Mesendoderm (in vitro differentiated cells): Measurements from ENCODE around the gene RTL10.
"Not testable (repeated sequence)": the region's sequence is repeated elsewhere in the genome, so short reads cannot be mapped to it uniquely, and the experiment has no call there.

Experiments
- DNase-seq: peaks from one replicate; pipeline ENCODE4 v3.0.0; 2013
- H2AK5ac ChIP-seq: 2 replicates; pipeline ENCODE4 v1.6.1; 2013; ENCODE audit warnings: low read length, inconsistent platforms
- H2BK120ac ChIP-seq: 2 replicates; pipeline ENCODE4 v1.6.1; 2013; ENCODE audit warnings: low read depth, mild to moderate bottlenecking, low read length, moderate library complexity, mixed read lengths
- H2BK15ac ChIP-seq: replicated peaks from 2 replicates; pipeline ENCODE4 v1.6.1; 2013; ENCODE audit warnings: low read depth, mild to moderate bottlenecking, moderate library complexity
- H2BK5ac ChIP-seq: 2 replicates; pipeline ENCODE4 v1.6.1; 2013; ENCODE audit warnings: low read length, inconsistent platforms
- H3K18ac ChIP-seq: 2 replicates; pipeline ENCODE4 v1.6.1; 2013; ENCODE audit warnings: mild to moderate bottlenecking, low read length, mixed read lengths
- H3K23ac ChIP-seq: one replicate; pipeline ENCODE4 v1.6.1; 2013; ENCODE audit warnings: low read length
- H3K27ac ChIP-seq: 2 replicates; pipeline ENCODE4 v1.5.1; 2013; ENCODE audit warnings: low read depth, mild to moderate bottlenecking, inconsistent platforms, low read length, moderate library complexity
- H3K27me3 ChIP-seq: 2 replicates; pipeline ENCODE4 v1.6.1; 2013; ENCODE audit warnings: low read length, control low read depth, mild to moderate bottlenecking, inconsistent platforms; ENCODE audit not compliant: insufficient read depth, poor library complexity
- H3K36me3 ChIP-seq: 2 replicates; pipeline ENCODE4 v1.6.1; 2013; ENCODE audit warnings: low read length, inconsistent platforms; ENCODE audit not compliant: control insufficient read depth, insufficient read depth
- H3K4ac ChIP-seq: one replicate; pipeline ENCODE4 v1.6.1; 2013; ENCODE audit warnings: low read depth, mild to moderate bottlenecking, low read length, moderate library complexity
- H3K4me1 ChIP-seq: 2 replicates; pipeline ENCODE4 v1.6.1; 2013; ENCODE audit warnings: low read depth, low read length, inconsistent platforms; ENCODE audit not compliant: control insufficient read depth
- H3K4me2 ChIP-seq: 2 replicates; pipeline ENCODE4 v1.6.1; 2013; ENCODE audit warnings: low read length
- H3K4me3 ChIP-seq: 2 replicates; pipeline ENCODE4 v1.5.1; 2013; ENCODE audit warnings: mild to moderate bottlenecking, low read length
- H3K56ac ChIP-seq: one replicate; pipeline ENCODE4 v1.6.1; 2013; ENCODE audit warnings: low read length
- H3K79me1 ChIP-seq: 2 replicates; pipeline ENCODE4 v1.6.1; 2013; ENCODE audit warnings: low read length, inconsistent platforms
- H3K79me2 ChIP-seq: 2 replicates; pipeline ENCODE4 v1.6.1; 2013; ENCODE audit warnings: mild to moderate bottlenecking, low read length; ENCODE audit not compliant: control insufficient read depth, insufficient read depth
- H3K9ac ChIP-seq: 2 replicates; pipeline ENCODE4 v1.6.1; 2013; ENCODE audit warnings: low read length, inconsistent platforms
- H4K5ac ChIP-seq: one replicate; pipeline ENCODE4 v1.6.1; 2013; ENCODE audit warnings: low read length
- H4K8ac ChIP-seq: one replicate; pipeline ENCODE4 v1.6.1; 2013; ENCODE audit warnings: low read depth, mild to moderate bottlenecking, control low read depth, low read length, moderate library complexity
- WGBS: extraction: QIAGEN DNeasy Blood & Tissue Kit; methylation state at CpG from one replicate; pipeline ENCODE4 v1.1.7; 2013; ENCODE audit warnings: low lambda C conversion rate, missing lambda C conversion rate; ENCODE audit not compliant: insufficient coverage; ENCODE audit errors: extremely low coverage; 5-methylcytosine and 5-hydroxymethylcytosine counted together

RTL10 gene

GRCh38 chr22:19840059-19840458 is 14.6 kb downstream of the RTL10 start:
- H3K4me1 ChIP-seq: no peaks in the 10 kb centered on the region
- WGBS: no CpG with 5 or more reads among the region's 4 CpGs
- H4K5ac ChIP-seq: no peak overlapping the region
- no peak overlapping the region for H2AK5ac ChIP-seq
- H3K27me3 ChIP-seq: no peaks in the 10 kb centered on the region
- no peak overlapping the region for H3K23ac ChIP-seq
- H3K56ac ChIP-seq: no peak overlapping the region
- no peak overlapping the region for H3K4ac ChIP-seq
- no peak overlapping the region for H2BK120ac ChIP-seq
- H2BK5ac ChIP-seq: no peak overlapping the region
- H3K79me2 ChIP-seq: no peaks in the 10 kb centered on the region
- H3K4me2 ChIP-seq: no peak overlapping the region
- H3K36me3 ChIP-seq: no peaks in the 10 kb centered on the region
- H3K18ac ChIP-seq: no peak overlapping the region
- no peak for DNase-seq
- H3K9ac ChIP-seq: no peak overlapping the region
- no peak overlapping the region for H3K27ac ChIP-seq
- no peak overlapping the region for H3K4me3 ChIP-seq
- no peak overlapping the region for H4K8ac ChIP-seq
- peaks cover 2% of the 10 kb centered on the region for H3K79me1 ChIP-seq
- H2BK15ac ChIP-seq: no peak overlapping the region

- H3K56ac ChIP-seq: no peak overlapping the region
- no peak for DNase-seq
- no peaks in the 10 kb centered on the region for H3K4me1 ChIP-seq
- no peaks in the 10 kb centered on the region for H3K36me3 ChIP-seq
- no peak overlapping the region for H2BK15ac ChIP-seq
- H3K79me2 ChIP-seq: no peaks in the 10 kb centered on the region
- no peak overlapping the region for H3K18ac ChIP-seq
- H3K27me3 ChIP-seq: no peaks in the 10 kb centered on the region
- H3K27ac ChIP-seq: no peak overlapping the region
- H3K4me2 ChIP-seq: no peak overlapping the region
- H3K9ac ChIP-seq: no peak overlapping the region
- no peak overlapping the region for H3K4ac ChIP-seq
- H2BK120ac ChIP-seq: no peak overlapping the region
- no peak overlapping the region for H4K5ac ChIP-seq
- no peak overlapping the region for H2BK5ac ChIP-seq
- H3K79me1 ChIP-seq: peaks cover 2% of the 10 kb centered on the region
- no peak overlapping the region for H4K8ac ChIP-seq
- no CpG with 5 or more reads among the region's 6 CpGs for WGBS
- no peak overlapping the region for H3K4me3 ChIP-seq
- H3K23ac ChIP-seq: no peak overlapping the region
- H2AK5ac ChIP-seq: no peak overlapping the region
Measured at GRCh38 chr22:19837915-19838314, 16.8 kb downstream of the RTL10 start.

GRCh38 chr22:19836512-19836911 is 18.2 kb downstream of the RTL10 start:
- Histone ChIP-seq H3K4ac (no peak overlapping the region), H3K4me3 (no peak overlapping the region), H2AK5ac (no peak overlapping the region), H2BK5ac (no peak overlapping the region), H3K36me3 (no peaks in the 10 kb centered on the region), H2BK15ac (no peak overlapping the region), H3K23ac (no peak overlapping the region), H3K4me2 (no peak overlapping the region), H3K27ac (no peak overlapping the region), H3K4me1 (no peaks in the 10 kb centered on the region), H3K56ac (no peak overlapping the region), H3K79me1 (no peaks in the 10 kb centered on the region), H4K8ac (no peak overlapping the region), H3K18ac (no peak overlapping the region), H3K9ac (no peak overlapping the region), H4K5ac (no peak overlapping the region), H3K79me2 (no peaks in the 10 kb centered on the region), H3K27me3 (no peaks in the 10 kb centered on the region), H2BK120ac (no peak overlapping the region)
- DNase-seq: no peak

- H3K27me3 ChIP-seq: no peaks in the 10 kb centered on the region
- no peaks in the 10 kb centered on the region for H3K79me1 ChIP-seq
- H3K4ac ChIP-seq: no peak overlapping the region
Measured at GRCh38 chr22:19834599-19834998, 20.1 kb downstream of the RTL10 start.

GRCh38 chr22:19833327-19833726 is 21.3 kb downstream of the RTL10 start:
- H3K27ac ChIP-seq, H3K23ac ChIP-seq, H4K8ac ChIP-seq, H3K27me3 ChIP-seq, H3K4ac ChIP-seq, H2BK15ac ChIP-seq, H2BK5ac ChIP-seq, DNase-seq, H3K79me2 ChIP-seq, H3K4me3 ChIP-seq, H3K79me1 ChIP-seq, H4K5ac ChIP-seq, H3K18ac ChIP-seq, H3K4me2 ChIP-seq, H3K36me3 ChIP-seq, H3K4me1 ChIP-seq, H3K56ac ChIP-seq, H2AK5ac ChIP-seq, H2BK120ac ChIP-seq, H3K9ac ChIP-seq: not testable (repeated sequence)
- WGBS: no CpG with 5 or more reads among the region's 9 CpGs

More at GRCh38 chr22:19834599-19834998, 20.1 kb downstream of the RTL10 start:
- Histone ChIP-seq H4K8ac (no peak overlapping the region), H3K23ac (no peak overlapping the region), H3K18ac (no peak overlapping the region), H3K79me2 (no peaks in the 10 kb centered on the region), H4K5ac (no peak overlapping the region), H3K36me3 (no peaks in the 10 kb centered on the region), H2BK5ac (no peak overlapping the region), H2BK15ac (no peak overlapping the region), H3K4me3 (no peak overlapping the region), H3K56ac (no peak overlapping the region), H2BK120ac (no peak overlapping the region), H3K9ac (no peak overlapping the region), H2AK5ac (no peak overlapping the region), H3K4me1 (no peaks in the 10 kb centered on the region), H3K27ac (no peak overlapping the region), H3K4me2 (no peak overlapping the region)
- DNase-seq: no peak

GRCh38 chr22:19832476-19833108 is 22.1 kb downstream of the RTL10 start:
- H3K4me2 ChIP-seq: no peak overlapping the region
- no peak overlapping the region for H3K56ac ChIP-seq
- no peak overlapping the region for H3K18ac ChIP-seq
- H3K27me3 ChIP-seq: no peaks in the 10 kb centered on the region
- H2BK15ac ChIP-seq: no peak overlapping the region
- H2AK5ac ChIP-seq: no peak overlapping the region
- no peak overlapping the region for H2BK5ac ChIP-seq
- no peaks in the 10 kb centered on the region for H3K79me2 ChIP-seq
- no peaks in the 10 kb centered on the region for H3K4me1 ChIP-seq
- no peak for DNase-seq
- no peak overlapping the region for H3K27ac ChIP-seq
- H3K4me3 ChIP-seq: no peak overlapping the region
- H2BK120ac ChIP-seq: no peak overlapping the region
- no peaks in the 10 kb centered on the region for H3K79me1 ChIP-seq
- no peak overlapping the region for H4K8ac ChIP-seq
- no peak overlapping the region for H3K9ac ChIP-seq
- no peak overlapping the region for H3K4ac ChIP-seq
- WGBS: no CpG with 5 or more reads among the region's 7 CpGs
- no peak overlapping the region for H4K5ac ChIP-seq
- H3K36me3 ChIP-seq: no peaks in the 10 kb centered on the region
- no peak overlapping the region for H3K23ac ChIP-seq
